HuH-7.5 (cell line): ENCODE results near the gene GLP1R.

ENCODE experiments used
- DNase-seq: peaks from one replicate; pipeline ENCODE4 v3.0.0; 2011; ENCODE audit warnings: low spot score

The GLP1R gene

DNA sequence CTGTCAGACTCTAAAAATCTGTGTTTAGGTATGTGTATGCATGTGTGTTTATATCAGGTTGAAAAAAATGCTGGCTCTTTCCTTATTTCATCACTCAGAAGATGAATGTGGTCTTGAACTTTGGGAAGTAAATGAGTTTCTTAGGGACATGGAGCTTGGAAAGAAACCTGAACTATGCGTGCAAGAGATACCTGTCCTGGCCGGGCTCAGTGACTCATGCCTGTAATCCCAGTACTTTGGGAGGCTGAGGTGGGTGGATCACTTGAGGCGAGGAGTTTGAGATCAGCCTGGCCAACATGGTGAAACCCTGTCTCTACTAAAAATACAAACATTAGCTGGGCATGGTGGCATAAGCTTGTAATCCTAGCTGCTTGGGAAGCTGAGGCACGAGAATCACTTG, 4.4 kb upstream of the GLP1R start:
- DNase-seq: no peak

DNA sequence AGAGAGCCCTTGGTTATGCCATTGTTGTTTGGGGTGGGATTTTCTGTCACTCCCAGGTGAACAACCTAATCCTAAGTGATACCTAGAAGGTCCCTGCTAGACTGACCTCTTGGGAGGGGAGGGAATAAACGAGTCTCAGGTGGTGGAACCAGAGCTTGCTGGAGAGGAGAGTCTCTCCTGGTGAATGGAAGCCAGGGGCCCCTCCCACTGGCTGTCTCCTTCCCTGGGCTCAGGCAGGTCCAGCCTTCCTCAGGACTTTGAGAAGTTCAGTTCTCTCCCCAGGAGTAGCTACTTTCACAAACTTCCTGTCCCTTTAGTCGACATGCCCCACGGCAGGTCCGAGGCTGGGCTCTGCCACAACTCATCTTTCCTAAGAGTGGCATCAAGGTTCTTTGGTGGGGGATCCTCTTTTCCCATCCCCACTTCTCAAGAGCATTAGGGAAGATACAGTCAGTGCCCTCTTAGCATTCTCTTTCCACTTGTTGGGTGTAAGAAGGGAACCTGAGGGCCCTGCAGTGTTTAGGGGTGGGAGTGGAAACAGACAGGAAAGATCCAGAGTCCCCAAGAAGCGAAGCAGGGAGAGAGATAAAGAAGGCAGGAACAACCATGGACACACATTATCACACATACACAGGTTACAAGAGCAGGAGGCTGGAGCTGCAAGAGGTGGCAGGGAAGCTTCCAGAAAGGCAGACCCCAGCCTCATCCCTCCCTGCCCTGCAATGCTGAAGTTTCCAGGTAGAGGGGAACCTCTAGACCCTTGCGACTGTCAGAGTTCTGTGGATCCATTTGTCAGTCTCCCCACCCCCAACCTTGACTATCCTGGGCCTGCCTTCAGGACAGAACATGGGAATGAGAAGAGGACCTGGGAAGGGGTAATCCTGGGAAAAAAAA, 900 bp upstream of the GLP1R start:
- no peak for DNase-seq

DNA sequence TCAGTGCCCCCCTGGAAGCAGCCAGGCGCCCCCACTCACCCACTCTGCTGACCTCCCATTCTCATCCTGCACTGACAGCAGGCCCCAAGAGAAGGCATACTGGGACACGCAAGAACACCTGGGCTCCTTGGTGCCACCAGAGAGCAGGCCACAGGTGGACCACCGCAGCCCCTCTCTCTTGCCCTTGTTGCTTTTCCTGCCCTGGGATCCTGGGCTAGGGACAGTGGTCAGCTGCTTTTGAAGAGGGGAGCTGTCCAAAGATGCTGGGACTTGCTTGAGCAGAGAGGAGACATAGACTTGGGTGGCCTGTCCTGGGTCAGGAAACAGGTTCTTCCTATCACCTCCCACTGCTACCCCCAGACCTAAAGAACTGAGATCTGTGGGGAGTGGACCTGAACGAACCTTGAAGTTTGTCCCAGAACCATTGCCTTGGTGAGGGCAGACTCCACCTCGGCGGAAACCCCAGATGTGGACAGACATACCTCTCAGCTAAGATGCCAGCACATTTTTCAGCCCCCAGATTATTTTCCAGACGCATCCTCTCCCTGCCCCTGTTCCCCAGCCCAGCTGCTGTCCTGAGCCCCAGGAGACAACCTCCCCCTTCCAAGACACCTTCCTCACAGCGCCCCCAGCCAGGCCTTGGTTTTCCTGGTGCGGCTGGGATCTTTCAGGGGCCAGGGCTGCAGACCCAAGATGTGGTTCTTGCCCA, 1.1 kb downstream of the GLP1R start:
- DNase-seq: no peak

DNA sequence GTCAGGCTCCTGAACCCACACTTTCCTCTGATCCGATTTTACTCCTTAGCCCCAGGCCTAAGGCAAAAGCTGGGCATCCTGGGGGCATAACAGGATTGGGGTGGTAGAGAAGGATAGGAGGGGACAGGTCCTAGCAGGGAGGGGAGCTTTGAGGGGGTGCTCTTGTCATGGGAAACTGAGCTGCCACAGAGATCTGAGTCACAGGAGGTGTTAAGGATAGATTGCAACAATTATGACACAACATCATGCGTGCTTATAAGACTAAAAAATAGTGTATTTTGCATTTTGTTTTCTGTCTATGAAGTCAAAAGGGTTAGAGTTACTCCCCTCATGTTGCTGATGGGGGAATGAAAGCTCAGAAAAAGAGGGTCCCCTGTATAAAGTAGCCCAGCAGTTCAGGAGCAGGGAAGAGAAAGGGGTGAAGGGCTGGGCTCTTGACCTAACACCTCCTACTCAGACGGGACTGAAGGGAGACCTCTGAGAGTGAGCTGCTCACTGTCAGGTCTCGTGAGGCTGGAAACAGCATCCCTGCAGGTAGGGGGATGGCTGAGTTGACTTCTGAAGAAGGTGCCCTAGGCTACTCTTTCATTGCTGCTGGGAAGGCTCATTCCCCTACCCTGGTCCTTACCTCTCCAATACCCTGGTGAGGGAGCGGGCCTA, 2.0 kb downstream of the GLP1R start:
- no peak for DNase-seq

DNA sequence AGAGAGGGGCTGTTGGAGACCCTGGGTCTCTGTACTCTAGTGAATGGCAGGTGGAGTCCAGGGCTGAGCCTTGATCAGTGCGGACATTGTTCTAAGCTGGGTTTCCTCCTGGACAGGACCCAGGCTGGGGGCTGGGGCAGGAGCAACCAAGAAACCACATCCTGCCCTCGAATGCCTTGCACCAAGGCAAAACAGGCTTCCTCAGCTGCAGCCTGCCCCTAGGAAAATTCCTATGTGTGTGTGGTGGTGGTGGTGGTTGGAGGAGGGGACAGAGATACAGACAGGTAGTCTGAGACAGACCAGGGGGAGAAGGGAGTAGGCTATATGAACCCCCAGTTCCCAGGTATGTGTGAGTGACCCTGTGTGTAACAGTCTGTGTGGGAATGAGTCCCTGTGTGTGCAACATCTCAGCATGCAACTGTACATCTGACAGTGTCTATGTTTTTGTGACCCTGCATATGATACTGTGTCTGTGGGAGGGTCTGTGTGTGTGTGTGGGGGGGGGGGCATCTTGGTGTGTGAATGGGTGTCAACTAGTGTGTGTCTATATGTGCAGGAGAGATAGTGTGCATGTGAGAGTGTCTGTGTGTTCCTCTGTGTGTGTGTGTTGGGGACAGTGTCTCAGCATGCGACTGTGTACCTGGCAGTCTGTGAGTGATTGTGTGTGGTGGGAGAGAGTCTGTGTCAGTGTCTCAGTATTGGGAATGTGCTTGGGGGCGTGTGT, 3.0 kb downstream of the GLP1R start:
- DNase-seq: no peak

DNA sequence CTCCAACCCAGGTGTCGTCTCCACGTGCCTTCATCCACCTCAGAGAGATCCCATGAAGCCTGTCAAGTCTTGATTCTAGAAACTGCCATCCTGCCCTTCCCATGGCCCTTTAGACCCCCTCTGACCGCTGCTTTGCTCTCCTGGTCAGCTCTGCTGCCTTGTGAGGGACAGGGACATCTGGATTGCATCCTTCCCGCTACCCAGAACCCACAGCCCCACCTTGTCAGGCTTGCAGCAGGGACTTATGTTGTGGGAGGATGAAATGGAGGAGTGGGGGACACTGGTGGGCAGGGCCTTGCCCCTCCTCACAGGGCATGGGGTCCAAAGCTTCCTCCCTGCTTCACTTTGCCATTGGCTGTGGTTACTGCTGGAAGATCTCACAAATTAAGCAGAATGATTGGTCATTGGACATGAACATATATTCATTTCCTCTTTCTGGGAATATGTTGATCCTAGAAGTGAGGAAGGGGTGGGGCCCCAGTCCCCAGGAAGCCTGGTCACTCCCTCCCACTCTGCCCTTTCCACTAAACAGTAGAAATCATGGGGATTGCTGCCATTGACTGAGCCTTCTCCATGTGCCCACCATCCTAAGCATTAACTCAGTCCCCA, 4.5 kb downstream of the GLP1R start:
- DNase-seq: no peak

DNA sequence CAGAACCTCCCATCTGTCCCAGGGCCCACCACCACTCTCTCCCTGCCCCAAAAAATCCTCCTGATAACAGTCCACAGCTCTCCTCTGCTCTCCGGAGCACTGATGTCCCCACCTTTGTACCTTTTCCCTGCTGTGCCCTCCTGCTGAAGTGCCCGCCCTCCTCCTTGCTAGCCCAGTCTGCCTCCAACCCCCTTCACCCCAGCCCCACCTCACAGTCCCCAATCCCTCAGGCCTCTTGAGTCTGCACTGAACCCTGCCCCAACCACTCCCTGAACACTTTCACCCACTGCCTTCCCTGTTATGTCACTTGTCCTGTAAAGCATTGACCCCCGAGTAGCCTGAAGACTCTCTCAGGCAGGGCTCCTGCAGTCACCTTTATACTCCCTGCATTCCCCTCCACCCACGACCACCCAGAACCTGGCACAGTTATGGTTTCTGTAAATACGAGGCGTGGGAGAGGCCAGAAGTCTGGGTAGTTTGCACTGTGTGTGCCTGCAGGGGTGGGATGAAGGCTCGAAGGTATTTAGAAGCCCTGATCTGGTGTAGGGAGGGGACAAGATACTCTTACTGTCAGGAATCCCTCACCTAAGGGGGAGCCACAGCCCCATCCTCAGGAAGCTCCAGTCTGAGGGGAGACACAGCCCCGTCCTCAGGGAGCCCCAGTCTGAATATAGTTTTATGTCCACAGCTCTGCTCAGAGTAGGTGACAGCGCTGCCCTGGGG, 5.4 kb downstream of the GLP1R start:
- DNase-seq: no peak

DNA sequence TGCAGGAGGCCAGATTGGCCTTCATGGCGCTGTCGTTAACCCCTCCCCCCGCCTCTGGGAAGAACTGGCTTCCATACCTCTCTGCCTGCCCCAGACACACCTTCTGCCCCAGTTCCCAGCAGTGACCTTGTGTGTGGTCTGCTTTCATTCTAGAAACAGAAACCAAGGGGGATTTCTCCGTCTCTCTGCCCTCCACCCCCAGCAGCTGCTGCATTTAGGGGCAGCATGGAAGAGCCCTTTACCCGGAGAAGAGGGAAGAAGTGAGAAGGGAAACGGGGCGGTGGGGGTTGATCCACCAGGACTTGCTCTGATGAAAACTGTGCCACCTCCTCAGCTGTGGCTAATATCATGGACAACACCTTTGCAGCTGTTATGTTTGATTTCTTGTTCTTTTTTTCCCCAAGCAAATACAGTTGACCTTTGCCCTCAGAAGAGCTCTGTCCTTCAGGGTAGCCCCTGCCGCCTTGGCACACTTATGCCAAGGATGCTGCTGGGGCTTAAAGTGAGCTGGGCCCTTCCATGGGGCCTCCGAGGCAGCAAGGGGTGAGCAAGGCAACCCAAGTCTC, 6.1 kb downstream of the GLP1R start:
- no peak for DNase-seq

DNA sequence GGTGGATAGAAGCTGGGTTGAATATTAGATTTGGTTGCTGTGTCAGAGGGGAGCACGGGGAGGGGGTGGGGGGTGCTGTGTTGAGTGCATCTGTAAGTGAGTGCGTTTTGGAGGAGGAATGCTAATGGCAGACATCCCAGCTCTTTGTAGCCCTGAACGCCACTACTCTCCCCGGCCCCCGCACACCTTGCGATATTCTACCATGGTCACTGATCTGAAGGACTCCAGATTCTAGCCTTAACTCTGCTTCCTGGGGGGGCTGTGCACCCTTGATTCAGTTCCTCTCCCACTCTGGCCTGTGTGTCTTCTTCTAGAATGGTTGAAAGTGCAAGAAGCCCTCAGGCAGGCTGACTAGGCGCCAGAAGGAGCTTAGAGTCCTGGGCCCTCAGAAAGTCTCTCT, 7.1 kb downstream of the GLP1R start:
- no peak for DNase-seq

DNA sequence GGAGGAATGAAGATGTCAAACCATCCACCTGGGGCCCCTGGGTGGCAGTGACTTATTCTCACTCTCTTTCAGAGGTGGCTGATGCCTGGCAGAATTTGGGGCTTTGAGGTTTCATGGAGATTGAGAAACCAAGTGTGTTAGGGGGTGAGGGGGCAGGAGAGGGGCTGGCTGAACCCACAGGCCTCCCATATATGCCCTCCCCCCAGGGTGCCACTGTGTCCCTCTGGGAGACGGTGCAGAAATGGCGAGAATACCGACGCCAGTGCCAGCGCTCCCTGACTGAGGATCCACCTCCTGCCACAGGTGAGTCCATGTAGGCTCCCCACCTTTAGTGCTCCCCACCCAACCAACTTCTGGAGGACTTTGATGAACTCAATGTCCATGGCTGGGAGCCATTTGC, 7.6 kb downstream of the GLP1R start:
- DNase-seq: no peak

DNA sequence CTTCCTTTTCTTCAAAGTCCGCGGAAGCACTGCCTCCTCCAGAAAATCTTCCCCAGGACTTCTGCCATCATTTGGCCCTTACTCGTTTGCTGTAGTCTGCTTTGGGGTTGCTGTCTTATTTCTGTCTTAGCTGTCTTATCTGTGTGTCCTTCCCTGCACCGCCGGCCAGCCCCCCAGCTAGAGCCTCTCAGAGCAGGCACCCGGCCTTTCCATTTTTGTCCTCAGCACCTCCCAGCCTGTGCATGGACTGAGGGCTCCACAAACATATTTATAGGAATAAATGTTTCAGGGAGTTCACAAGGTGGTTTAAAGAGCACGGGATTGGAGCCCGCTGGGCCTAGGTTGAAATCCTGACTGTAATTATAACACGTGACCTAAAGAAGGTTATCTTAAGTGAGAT, 8.1 kb downstream of the GLP1R start:
- DNase-seq: no peak

DNA sequence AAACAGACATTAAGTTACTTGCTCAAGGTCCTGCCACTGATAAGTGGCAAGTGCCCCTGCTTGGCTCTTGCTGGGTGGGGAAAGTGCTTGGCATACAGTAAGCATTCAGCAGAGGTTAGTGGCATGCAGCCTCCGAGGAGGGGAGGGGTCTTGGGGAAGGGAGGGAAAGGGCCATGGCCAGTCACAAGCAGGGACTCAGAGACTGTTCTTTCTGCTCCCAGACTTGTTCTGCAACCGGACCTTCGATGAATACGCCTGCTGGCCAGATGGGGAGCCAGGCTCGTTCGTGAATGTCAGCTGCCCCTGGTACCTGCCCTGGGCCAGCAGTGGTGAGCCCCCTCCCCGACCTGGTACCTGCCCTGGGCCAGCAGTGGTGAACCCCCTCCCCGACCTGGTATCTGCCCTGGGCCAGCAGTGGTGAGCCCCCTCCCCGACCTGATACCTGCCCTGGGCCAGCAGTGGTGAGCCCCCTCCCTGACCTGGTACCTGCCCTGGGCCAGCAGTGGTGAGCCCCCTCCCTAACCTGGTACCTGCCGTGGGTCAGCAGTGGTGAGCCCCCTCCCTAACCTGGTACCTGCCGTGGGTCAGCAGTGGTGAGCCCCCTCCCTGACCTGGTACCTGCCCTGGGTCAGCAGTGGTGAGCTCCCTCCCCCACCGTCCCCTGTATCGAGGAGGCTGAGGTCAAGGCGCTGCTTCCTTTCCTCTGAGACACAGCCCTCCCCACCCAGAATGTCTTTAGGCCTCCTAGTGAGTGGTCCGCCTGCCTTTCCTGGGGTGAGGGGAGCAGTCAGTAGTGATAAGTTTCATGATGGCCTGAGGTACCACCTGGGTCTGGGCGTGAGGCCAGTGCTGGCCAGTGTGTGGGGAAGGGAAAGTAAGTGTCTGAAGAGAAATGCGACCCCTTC, 8.9 kb downstream of the GLP1R start:
- no peak for DNase-seq

DNA sequence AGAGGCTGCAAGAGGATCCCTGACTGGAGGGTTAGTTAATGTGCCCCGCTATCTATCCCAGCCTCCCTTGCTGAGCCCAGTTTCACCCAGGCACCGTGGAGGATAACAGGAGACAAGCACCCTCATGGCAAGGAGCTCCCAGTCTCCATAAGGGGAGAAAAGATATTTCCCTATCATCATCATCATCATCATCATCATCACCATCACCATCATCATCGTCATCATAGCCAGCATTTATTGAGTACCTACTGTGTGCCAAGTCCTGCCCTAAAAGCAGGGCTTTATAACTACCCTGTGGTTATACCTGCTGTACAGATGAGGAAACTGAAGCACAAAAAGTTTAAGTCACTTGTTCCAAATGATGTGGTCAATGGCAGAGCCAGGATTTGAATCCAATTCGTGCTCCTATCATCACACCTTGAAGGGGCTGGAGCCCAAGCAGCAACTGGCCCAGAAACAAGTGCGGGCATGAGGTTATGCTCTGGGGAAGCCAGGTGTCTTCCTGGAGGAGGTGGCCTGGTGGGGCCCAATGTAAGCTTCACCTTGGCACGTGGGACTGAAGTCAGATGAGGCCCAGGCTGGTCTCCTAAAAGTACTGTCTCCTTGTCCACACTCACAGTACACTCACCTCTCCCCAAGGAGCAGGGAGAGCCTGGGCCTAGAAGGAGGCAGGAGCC, 10.0 kb downstream of the GLP1R start:
- DNase-seq: no peak

DNA sequence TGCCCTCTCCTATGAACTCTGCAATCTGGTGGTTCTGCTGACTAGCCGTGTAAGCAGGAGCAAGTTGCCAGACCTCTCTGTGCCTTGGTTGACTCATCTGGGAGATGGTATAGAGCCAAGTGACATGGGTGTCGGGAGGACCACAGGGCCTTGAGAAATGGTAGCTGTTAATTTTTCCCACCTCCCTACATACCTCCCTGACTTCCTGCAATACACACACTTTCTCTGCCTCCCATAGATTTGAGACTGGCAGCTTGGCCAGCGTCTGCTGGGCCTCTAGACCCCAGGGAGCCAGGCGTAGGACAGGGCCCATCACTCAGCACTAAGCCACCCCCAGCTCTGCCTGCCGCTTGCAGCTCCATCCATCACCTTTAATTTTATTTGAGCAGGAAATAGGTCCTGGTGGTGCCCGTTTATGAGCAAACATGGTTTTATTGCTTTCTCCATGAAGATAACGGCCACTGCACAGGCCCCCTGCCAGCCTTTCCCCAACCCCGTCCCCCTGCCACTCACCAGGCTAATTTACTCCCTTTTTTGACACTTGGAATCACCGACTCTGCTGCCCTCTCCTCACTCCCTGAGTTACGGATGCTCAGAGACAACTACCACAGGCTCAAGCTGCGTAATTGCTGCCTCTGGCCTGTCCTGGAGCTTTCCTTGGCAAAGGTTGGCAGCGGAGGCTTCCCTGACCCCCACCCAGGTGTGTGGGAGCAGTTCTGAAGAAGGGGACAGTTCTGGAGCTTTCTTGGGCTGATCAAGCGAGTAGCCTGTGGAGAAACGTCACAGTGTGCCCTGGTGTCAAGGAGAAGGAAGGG, 11.1 kb downstream of the GLP1R start:
- DNase-seq: no peak

DNA sequence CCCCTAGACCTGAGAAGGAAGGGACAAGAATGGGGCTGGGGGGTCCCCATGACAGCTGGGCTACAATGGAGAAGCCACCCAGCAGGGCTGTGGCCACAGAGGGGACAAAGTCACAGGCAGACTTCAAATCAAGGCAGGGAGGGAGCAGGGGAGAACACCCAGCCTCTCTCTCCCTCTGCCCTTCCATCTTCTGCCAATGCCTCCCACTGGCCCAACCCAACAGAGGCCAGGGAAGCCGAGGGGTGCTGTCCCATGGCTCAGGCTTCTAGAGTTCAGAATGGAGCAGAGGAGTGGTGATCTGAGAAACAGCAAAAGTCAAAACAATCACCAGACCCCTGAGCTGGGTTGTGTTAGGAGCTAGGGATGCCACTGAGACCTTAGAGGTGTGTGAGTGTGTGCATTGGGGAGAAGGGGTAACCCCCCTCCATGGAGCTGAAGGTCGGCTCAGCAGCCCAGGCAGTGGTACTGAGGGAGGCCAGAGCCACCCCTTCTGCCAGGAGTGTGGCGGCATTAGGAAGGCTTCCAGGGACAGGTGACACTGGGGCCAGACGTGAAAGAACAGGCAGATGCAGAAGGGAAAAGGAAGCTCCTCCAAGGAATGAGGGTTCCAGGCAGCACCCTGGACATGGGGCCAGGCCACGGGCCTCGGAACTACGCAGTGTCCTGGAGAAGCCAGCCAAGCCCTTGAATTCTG, 12.0 kb downstream of the GLP1R start:
- DNase-seq: no peak

DNA sequence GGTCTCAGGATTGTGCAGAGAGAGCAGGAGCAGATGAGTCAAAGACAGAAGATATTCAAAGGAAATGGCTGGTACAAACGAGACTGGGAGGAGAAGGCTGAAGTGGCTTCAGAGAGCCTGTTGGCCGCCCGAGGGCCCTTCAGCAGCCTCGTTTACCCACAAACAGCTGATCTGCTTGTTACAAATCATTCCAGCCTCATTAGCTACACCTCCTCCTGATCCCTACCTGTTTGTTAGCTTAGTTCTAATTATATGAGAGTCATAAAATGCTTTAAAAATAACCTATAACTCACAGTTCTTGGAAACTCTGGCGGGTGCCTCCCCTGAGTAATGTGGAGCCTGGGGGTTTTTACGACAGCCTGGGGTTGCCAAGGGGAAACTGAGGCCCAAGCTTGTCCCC, 12.6 kb downstream of the GLP1R start:
- no peak for DNase-seq

DNA sequence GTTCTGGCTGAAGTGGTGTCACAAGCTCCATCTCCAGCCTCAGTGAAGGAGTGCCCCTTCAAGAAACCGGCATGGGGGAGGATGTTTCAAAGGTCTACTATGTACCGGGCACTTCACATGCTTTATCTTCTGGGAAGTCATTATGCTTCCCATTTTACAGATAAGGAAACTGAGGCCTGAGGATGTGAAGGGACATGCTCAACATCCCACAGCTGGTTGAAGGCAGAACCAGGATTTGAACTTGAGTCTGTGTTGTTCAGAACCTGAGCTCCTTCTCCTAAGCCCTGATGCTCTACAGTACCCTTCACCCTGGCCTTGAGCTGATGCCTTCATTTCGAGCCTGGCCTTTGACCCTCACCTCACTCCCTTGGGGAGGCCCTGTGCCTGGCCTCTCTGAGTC, 13.0 kb downstream of the GLP1R start:
- no peak for DNase-seq
